MM.1S (cell line): ENCODE measurements around the gene HOXA11.

ENCODE experiments used
- EZH2 ChIP-seq: fragments of 300-600 bp; sonication (generic); optimal IDR thresholded peaks from 2 replicates; pipeline ENCODE3; 2017; ENCODE audit warnings: low read depth, mild to moderate bottlenecking, antibody characterized with exemption, low read length, mixed read lengths
- EZH2phosphoT487 ChIP-seq: fragments of 300-600 bp; sonication (generic); IDR thresholded peaks from 2 replicates; pipeline ENCODE4 v1.6.1; 2018; ENCODE audit warnings: antibody characterized with exemption, low read length
- TF ChIP-seq, protein P1 (sequence below): fragments of 300-600 bp; sonication (generic); IDR thresholded peaks from 2 replicates; pipeline ENCODE4 v1.5.1; 2016; ENCODE audit warnings: antibody characterized with exemption, low read length, mixed read lengths

DNA sequence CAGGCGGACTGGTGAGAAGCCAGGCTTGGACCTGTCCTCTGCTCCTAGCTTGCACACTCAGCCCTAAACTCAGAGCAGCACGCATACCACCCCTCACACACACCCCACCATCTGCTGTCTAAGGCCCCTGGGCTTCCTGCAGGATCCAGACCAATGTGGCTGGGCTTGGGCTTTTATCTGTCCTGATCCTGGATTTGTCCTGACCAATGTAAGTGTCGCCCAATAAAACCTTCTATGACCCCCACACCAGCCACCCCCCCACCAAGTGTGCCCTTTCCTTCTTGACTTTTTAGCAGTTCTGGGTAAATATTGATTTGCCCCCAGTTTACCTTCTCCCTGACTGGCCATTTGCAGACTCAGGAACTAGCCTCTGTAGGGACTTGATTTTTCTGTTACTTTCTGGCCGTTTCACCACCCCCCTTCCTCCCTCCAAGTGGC, 16.6 kb upstream of the HOXA11 start:
- TF ChIP-seq, protein P1, sequence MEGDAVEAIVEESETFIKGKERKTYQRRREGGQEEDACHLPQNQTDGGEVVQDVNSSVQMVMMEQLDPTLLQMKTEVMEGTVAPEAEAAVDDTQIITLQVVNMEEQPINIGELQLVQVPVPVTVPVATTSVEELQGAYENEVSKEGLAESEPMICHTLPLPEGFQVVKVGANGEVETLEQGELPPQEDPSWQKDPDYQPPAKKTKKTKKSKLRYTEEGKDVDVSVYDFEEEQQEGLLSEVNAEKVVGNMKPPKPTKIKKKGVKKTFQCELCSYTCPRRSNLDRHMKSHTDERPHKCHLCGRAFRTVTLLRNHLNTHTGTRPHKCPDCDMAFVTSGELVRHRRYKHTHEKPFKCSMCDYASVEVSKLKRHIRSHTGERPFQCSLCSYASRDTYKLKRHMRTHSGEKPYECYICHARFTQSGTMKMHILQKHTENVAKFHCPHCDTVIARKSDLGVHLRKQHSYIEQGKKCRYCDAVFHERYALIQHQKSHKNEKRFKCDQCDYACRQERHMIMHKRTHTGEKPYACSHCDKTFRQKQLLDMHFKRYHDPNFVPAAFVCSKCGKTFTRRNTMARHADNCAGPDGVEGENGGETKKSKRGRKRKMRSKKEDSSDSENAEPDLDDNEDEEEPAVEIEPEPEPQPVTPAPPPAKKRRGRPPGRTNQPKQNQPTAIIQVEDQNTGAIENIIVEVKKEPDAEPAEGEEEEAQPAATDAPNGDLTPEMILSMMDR, result no peak
- TF ChIP-seq EZH2 (no peak), EZH2phosphoT487 (no peak)
